Loucy (cell line): ENCODE data around the gene PAF1.

Experiments used
- CTCF ChIP-seq: fragments of 200-600 bp; sonication (generic); conservative IDR thresholded peaks from 2 replicates; pipeline ENCODE4 v1.5.1; 2014; ENCODE audit warnings: mild to moderate bottlenecking, antibody characterized with exemption, low read length
- EZH2phosphoT487 ChIP-seq: fragments of 200-600 bp; IDR thresholded peaks from 2 replicates; pipeline ENCODE4 v1.6.1; 2018; ENCODE audit warnings: antibody characterized with exemption, mild to moderate bottlenecking, moderate library complexity, borderline replicate concordance

GRCh38 chr19:39369200-39369599 lies 21.7 kb downstream of the PAF1 start:
- TF ChIP-seq CTCF, result no peak
- TF ChIP-seq EZH2phosphoT487, result no peak
